ENCODE data around the gene SMIM5.

- no peak for TF ChIP-seq POLR2A (IDR thresholded peaks at IDR 0.05; ENCODE audit: low read length)
- no peak for TF ChIP-seq GATA1 (IDR thresholded peaks at IDR 0.05; ENCODE audit: low read depth, low read length)
Observed at GRCh38 chr17:75652341-75652740, 19.1 kb downstream of the SMIM5 start.
